Prostate gland (tissue), 2 donors: ENCODE data around the gene EDAR.

Experiments
- CTCF ChIP-seq, 4 experiments: fragments of 200-600 bp in 2 of 4; fragments of 450-650 bp in 2 of 4; sonication (generic) in 2 of 4; IDR thresholded peaks; 1 replicate in 3 of 4; 2 replicates in 1 of 4; pipeline ENCODE4 v1.5.1; 2016 to 2019; ENCODE audit warnings: antibody characterized with exemption in 4 of 4, mild to moderate bottlenecking in 2 of 4, moderate library complexity in 2 of 4
- POLR2A ChIP-seq: fragments of 450-650 bp; IDR thresholded peaks from one replicate; pipeline ENCODE4 v1.6.1; 2016; ENCODE audit warnings: antibody characterized with exemption, mild to moderate bottlenecking

DNA sequence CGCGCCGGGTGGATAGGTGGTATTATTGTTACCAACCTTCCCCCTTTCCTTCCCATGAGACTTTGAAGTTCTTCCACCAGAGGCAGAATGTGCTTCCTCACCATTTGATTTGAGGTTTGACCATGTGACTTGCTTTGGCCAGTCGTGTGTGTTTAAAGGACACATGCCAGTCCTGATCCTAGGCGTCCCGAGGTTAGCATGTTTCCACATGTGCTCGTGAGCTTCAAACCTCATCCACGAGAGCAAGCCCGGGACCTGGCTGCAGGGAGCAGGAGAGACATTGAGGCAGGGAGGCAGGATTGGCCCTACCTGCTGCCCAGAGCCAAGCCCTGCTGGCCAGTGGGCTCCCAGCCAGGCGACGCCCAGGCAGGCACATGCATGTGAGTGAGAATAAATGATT is 27.4 kb upstream of the EDAR start:
- TF ChIP-seq POLR2A, result no peak
- no peak for TF ChIP-seq CTCF (IDR thresholded peaks at IDR 0.05)
